IMR-90 (cell line): ENCODE results near the gene LDB2.

Experiments
- BHLHE40 ChIP-seq: fragments of 150-350 bp; IDR thresholded peaks from 2 replicates; pipeline ENCODE4 v1.6.1; 2016; ENCODE audit warnings: mild to moderate bottlenecking, low read depth, low read length
- CEBPB ChIP-seq: IDR thresholded peaks from 2 replicates; pipeline ENCODE4 v1.6.1; 2012; ENCODE audit warnings: low read depth, low read length, improper control_type of control experiment
- FOS ChIP-seq: fragments of 150-350 bp; IDR thresholded peaks from 2 replicates; pipeline ENCODE4 v1.6.1; 2016; ENCODE audit warnings: low read depth, low read length
- MXI1 ChIP-seq: IDR thresholded peaks from 2 replicates; pipeline ENCODE4 v1.6.1; 2012; ENCODE audit warnings: low read depth, mild to moderate bottlenecking, low read length, moderate library complexity, borderline replicate concordance
- NFE2L2 ChIP-seq: fragments of 150-350 bp; IDR thresholded peaks from 2 replicates; pipeline ENCODE4 v1.6.1; 2016; ENCODE audit warnings: low read depth, mild to moderate bottlenecking, low read length
- POLR2A ChIP-seq: IDR thresholded peaks from 2 replicates; pipeline ENCODE4 v1.6.1; 2012; ENCODE audit warnings: mild to moderate bottlenecking, low read depth, low read length
- RAD21 ChIP-seq: IDR thresholded peaks from 2 replicates; pipeline ENCODE4 v1.6.1; 2012; ENCODE audit warnings: low read length, improper control_type of control experiment
- RCOR1 ChIP-seq: IDR thresholded peaks from 2 replicates; pipeline ENCODE4 v1.6.1; 2012; ENCODE audit warnings: mild to moderate bottlenecking, low read length, improper control_type of control experiment; ENCODE audit not compliant: insufficient replicate concordance
- RFX5 ChIP-seq: IDR thresholded peaks from 2 replicates; pipeline ENCODE4 v1.8.0; 2012; ENCODE audit warnings: low read depth, mild to moderate bottlenecking, low read length, moderate library complexity
- SMC3 ChIP-seq: fragments of 150-350 bp; IDR thresholded peaks from 2 replicates; pipeline ENCODE4 v1.6.1; 2016; ENCODE audit warnings: low read depth, mild to moderate bottlenecking, antibody characterized with exemption, low read length, moderate library complexity
- TF ChIP-seq, protein P1 (sequence below): conservative IDR thresholded peaks from 2 replicates; pipeline ENCODE4 v1.5.1; 2012; ENCODE audit warnings: mild to moderate bottlenecking, low read depth, low read length, improper control_type of control experiment
- TF ChIP-seq, protein P2 (sequence below): fragments of 150-350 bp; IDR thresholded peaks from 2 replicates; pipeline ENCODE4 v1.6.1; 2017; ENCODE audit warnings: mild to moderate bottlenecking, antibody characterized with exemption, low read length, low read depth

DNA sequence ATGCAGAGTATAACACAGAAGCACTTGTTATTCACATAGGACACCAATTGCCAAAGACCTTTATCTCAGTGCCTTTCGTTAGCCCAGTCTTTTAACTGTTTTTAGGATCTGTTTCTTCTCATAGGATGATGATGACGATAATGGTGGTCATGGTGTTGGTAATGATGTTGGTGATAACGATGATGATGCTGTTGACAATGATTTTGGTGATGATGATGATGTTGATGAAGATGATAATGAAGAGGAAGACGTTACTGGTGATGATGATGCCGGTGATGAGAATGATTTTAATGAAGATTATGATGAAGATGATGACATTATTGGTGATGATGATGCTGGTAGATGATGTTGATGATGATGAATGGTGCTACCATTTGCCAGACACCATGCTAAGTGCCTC is 29.8 kb downstream of the LDB2 start:
- TF ChIP-seq, protein P1, sequence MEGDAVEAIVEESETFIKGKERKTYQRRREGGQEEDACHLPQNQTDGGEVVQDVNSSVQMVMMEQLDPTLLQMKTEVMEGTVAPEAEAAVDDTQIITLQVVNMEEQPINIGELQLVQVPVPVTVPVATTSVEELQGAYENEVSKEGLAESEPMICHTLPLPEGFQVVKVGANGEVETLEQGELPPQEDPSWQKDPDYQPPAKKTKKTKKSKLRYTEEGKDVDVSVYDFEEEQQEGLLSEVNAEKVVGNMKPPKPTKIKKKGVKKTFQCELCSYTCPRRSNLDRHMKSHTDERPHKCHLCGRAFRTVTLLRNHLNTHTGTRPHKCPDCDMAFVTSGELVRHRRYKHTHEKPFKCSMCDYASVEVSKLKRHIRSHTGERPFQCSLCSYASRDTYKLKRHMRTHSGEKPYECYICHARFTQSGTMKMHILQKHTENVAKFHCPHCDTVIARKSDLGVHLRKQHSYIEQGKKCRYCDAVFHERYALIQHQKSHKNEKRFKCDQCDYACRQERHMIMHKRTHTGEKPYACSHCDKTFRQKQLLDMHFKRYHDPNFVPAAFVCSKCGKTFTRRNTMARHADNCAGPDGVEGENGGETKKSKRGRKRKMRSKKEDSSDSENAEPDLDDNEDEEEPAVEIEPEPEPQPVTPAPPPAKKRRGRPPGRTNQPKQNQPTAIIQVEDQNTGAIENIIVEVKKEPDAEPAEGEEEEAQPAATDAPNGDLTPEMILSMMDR: no peak
- TF ChIP-seq, protein P2, sequence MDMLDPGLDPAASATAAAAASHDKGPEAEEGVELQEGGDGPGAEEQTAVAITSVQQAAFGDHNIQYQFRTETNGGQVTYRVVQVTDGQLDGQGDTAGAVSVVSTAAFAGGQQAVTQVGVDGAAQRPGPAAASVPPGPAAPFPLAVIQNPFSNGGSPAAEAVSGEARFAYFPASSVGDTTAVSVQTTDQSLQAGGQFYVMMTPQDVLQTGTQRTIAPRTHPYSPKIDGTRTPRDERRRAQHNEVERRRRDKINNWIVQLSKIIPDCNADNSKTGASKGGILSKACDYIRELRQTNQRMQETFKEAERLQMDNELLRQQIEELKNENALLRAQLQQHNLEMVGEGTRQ: no peak
- no peak for TF ChIP-seq RCOR1
- TF ChIP-seq RAD21: no peak
- no peak for TF ChIP-seq MXI1
- no peak for TF ChIP-seq POLR2A
- no peak for TF ChIP-seq FOS
- TF ChIP-seq CEBPB: no peak
- no peak for TF ChIP-seq SMC3
- TF ChIP-seq BHLHE40: no peak
- TF ChIP-seq NFE2L2: no peak
- TF ChIP-seq RFX5: no peak
